HCT116 (cell line): ENCODE data around the gene ALK. TPM values are rescaled to one million over a fixed set of nuclear protein-coding genes. Genes with fewer than 3 reads are reported as not detected.

Source experiments
- ATAC-seq: fragments of 200-7000 bp; cut with Tn5 transposase; 2 replicates; pipeline ENCODE4 v1.9.1; 2020; ENCODE audit warnings: mild to moderate bottlenecking, moderate library complexity
- BruUV-seq: library from RNA; stranded (reverse); fragments of 400-500 nt; replicated peaks from 2 replicates; lab custom pipeline; 2021; lab: Mats Ljungman, UMichigan
- CTCF ChIA-PET: fragments of 300-600 bp; sonication (Branson Sonifier 250); formaldehyde crosslinking; loops from one replicate; lab custom pipeline; 2021; ENCODE audit warnings: antibody characterized with exemption; lab: Charles Lee
- POLR2A ChIA-PET: fragments of 300-600, 350-600 bp; sonication (Branson Sonifier 250); formaldehyde crosslinking; loops from one replicate; lab custom pipeline; 2021; ENCODE audit warnings: antibody characterized with exemption; lab: Charles Lee
- RAD21 ChIA-PET, 2 experiments: fragments of 300-600 bp; sonication (Branson Sonifier 250); formaldehyde crosslinking; loops; one replicate each; lab custom pipeline; 2023; ENCODE audit warnings: low total read pairs in 2 of 2; ENCODE audit not compliant: uncharacterized antibody in 2 of 2, unreplicated experiment in 2 of 2, low non-redundant PET in 1 of 2; lab: Charles Lee
- DNase-seq: peaks from one replicate; pipeline ENCODE4 v3.0.0-alpha.2; 2010; ENCODE audit warnings: low read depth, low spot score
- H2AFZ ChIP-seq: fragments of 200-600 bp; shearing (Covaris generic), sonication (generic); 2 replicates; pipeline ENCODE4 v1.6.1; 2017; ENCODE audit warnings: low read depth, mixed run types, mixed read lengths, antibody characterized with exemption, low read length; ENCODE audit not compliant: poor library complexity, severe bottlenecking
- H3K27ac ChIP-seq: 2 replicates; pipeline ENCODE4 v1.5.1; 2012; ENCODE audit warnings: low read depth, low read length
- H3K27me3 ChIP-seq: fragments of 200-600 bp; sonication (generic); 2 replicates; pipeline ENCODE4 v1.6.1; 2016; ENCODE audit warnings: mixed run types, low read length, mixed read lengths; ENCODE audit not compliant: insufficient read depth
- H3K36me3 ChIP-seq, 2 experiments: fragments of 200-500 bp in 1 of 2; fragments of 200-600 bp in 1 of 2; sonication (Bioruptor generic) in 1 of 2; sonication (generic) in 1 of 2; 2 replicates each; pipeline versions ENCODE4 v1.5.1 to v1.6.1; 2014 to 2016; ENCODE audit warnings: low read length in 2 of 2, inconsistent platforms in 1 of 2, mixed read lengths in 1 of 2, mixed run types in 1 of 2; ENCODE audit not compliant: insufficient read depth in 2 of 2, control insufficient read depth in 1 of 2
- H3K4me1 ChIP-seq, 2 experiments: fragments of 200-600 bp in 1 of 2; sonication (generic) in 1 of 2; 2 replicates each; pipeline versions ENCODE4 v1.5.1 to v1.6.1; 2012 to 2017; ENCODE audit warnings: low read length in 2 of 2, inconsistent platforms in 1 of 2, mild to moderate bottlenecking in 1 of 2, mixed read lengths in 1 of 2, mixed run types in 1 of 2, moderate library complexity in 1 of 2; ENCODE audit not compliant: insufficient read depth in 2 of 2, control insufficient read depth in 1 of 2
- H3K4me2 ChIP-seq: fragments of 200-600 bp; sonication (generic); 2 replicates; pipeline ENCODE4 v1.6.1; 2017; ENCODE audit warnings: mixed run types, low read length, mixed read lengths
- H3K4me3 ChIP-seq, 2 experiments: fragments of 200-600 bp in 1 of 2; sonication (generic) in 1 of 2; replicated peaks in 1 of 2; 2 replicates each; pipeline ENCODE4 v1.5.1; 2011 to 2016; ENCODE audit warnings: low read length in 2 of 2, control low read depth in 1 of 2, low read depth in 1 of 2, mild to moderate bottlenecking in 1 of 2, mixed read lengths in 1 of 2, mixed run types in 1 of 2
- H3K79me2 ChIP-seq: fragments of 200-600 bp; sonication (generic); 2 replicates; pipeline ENCODE4 v1.6.1; 2017; ENCODE audit warnings: mild to moderate bottlenecking, mixed run types, low read length, moderate library complexity, mixed read lengths; ENCODE audit not compliant: insufficient read depth
- H3K9ac ChIP-seq: fragments of 200-600 bp; sonication (generic); 2 replicates; pipeline ENCODE4 v1.6.1; 2016; ENCODE audit warnings: low read length, mixed read lengths
- H3K9me2 ChIP-seq: fragments of 200-600 bp; sonication (generic), shearing (Covaris generic); 2 replicates; pipeline ENCODE4 v1.6.1; 2017; ENCODE audit warnings: mixed run types, mild to moderate bottlenecking, moderate library complexity; ENCODE audit not compliant: insufficient read depth
- H3K9me3 ChIP-seq, 2 experiments: fragments of 200-500 bp in 1 of 2; fragments of 200-600 bp in 1 of 2; sonication (Bioruptor generic) in 1 of 2; sonication (generic) in 1 of 2; 2 replicates each; pipeline ENCODE4 v1.6.1; 2014 to 2017; ENCODE audit warnings: low read length in 2 of 2, mixed read lengths in 2 of 2, inconsistent platforms in 1 of 2, low read depth in 1 of 2, mild to moderate bottlenecking in 1 of 2, mixed run types in 1 of 2, moderate library complexity in 1 of 2; ENCODE audit not compliant: control insufficient read depth in 1 of 2, insufficient read depth in 1 of 2
- H4K20me1 ChIP-seq: fragments of 200-600 bp; sonication (generic), shearing (Covaris generic); 2 replicates; pipeline ENCODE4 v1.6.1; 2017; ENCODE audit warnings: mixed run types, mild to moderate bottlenecking, moderate library complexity; ENCODE audit not compliant: insufficient read depth
- ATF3 ChIP-seq: IDR thresholded peaks from 2 replicates; pipeline ENCODE4 v1.6.1; 2012
- EZH2 ChIP-seq: fragments of 200-600 bp; sonication (generic); IDR thresholded peaks from 2 replicates; pipeline ENCODE4 v1.6.1; 2017; ENCODE audit warnings: antibody characterized with exemption, mixed run types
- EZH2phosphoT487 ChIP-seq: fragments of 200-600 bp; IDR thresholded peaks from 2 replicates; pipeline ENCODE4 v1.6.1; 2018; ENCODE audit warnings: antibody characterized with exemption, borderline replicate concordance
- JUND ChIP-seq: IDR thresholded peaks from 2 replicates; pipeline ENCODE4 v1.6.1; 2012
- MAX ChIP-seq: IDR thresholded peaks from 2 replicates; pipeline ENCODE4 v1.6.1; 2012
- POLR2A ChIP-seq: IDR thresholded peaks from 2 replicates; pipeline ENCODE4 v1.7.0; 2011; ENCODE audit warnings: borderline replicate concordance; ENCODE audit not compliant: insufficient read depth, insufficient read length; ENCODE audit errors: extremely low read depth
- POLR2AphosphoS5 ChIP-seq: IDR thresholded peaks from 2 replicates; pipeline ENCODE4 v1.6.1; 2011; ENCODE audit warnings: mild to moderate bottlenecking, low read depth, low read length, moderate library complexity
- RAD21 ChIP-seq: IDR thresholded peaks from 2 replicates; pipeline ENCODE4 v1.6.1; 2012; ENCODE audit warnings: low read depth, mild to moderate bottlenecking
- SIN3A ChIP-seq: IDR thresholded peaks from 2 replicates; pipeline ENCODE4 v1.6.1; 2012; ENCODE audit warnings: low read depth
- SP1 ChIP-seq: IDR thresholded peaks from 2 replicates; pipeline ENCODE4 v1.6.1; 2012; ENCODE audit warnings: low read depth
- SRF ChIP-seq: IDR thresholded peaks from 2 replicates; pipeline ENCODE4 v1.6.1; 2012; ENCODE audit warnings: low read depth
- TCF7L2 ChIP-seq: IDR thresholded peaks from 2 replicates; pipeline ENCODE4 v1.7.0; 2011; ENCODE audit warnings: borderline replicate concordance, inconsistent platforms; ENCODE audit not compliant: insufficient read depth, insufficient read length; ENCODE audit errors: extremely low read depth
- YY1 ChIP-seq: IDR thresholded peaks from 2 replicates; pipeline ENCODE4 v1.6.1; 2011; ENCODE audit warnings: low read length, low read depth, moderate library complexity, mild to moderate bottlenecking; ENCODE audit not compliant: insufficient replicate concordance; ENCODE audit errors: extremely low read depth
- ZFX ChIP-seq: fragments of 450-650 bp; IDR thresholded peaks from 2 replicates; pipeline ENCODE4 v1.6.1; 2017
- ZNF274 ChIP-seq: fragments of 200-500 bp; sonication (Bioruptor generic); IDR thresholded peaks from 2 replicates; pipeline ENCODE4 v1.6.1; 2014; ENCODE audit warnings: mild to moderate bottlenecking, low read depth, low read length, inconsistent platforms
- intact Hi-C: fragments of 100-400 bp; cut with micrococcal nuclease; formaldehyde crosslinking; loops from 2 replicates; pipeline ENCODE4 v1.10.0; 2022
- total RNA-seq: library from RNA; stranded (reverse); gene quantifications from one replicate; pipeline ENCODE4 v1.2.1, GENCODE V29; 2021; ENCODE audit not compliant: unreplicated experiment
- TF ChIP-seq, protein P1 (sequence below), 3 experiments: fragments of 200-600 bp in 1 of 3; sonication (generic) in 1 of 3; IDR thresholded peaks in 2 of 3; conservative IDR thresholded peaks in 1 of 3; 2 replicates each; pipeline ENCODE4 v1.5.1; 2012 to 2017; ENCODE audit warnings: low read depth in 2 of 3, low read length in 2 of 3, antibody characterized with exemption in 1 of 3, borderline replicate concordance in 1 of 3, control low read depth in 1 of 3, mild to moderate bottlenecking in 1 of 3, mixed read lengths in 1 of 3, mixed run types in 1 of 3, moderate library complexity in 1 of 3; ENCODE audit not compliant: insufficient read depth in 1 of 3

The ALK gene
- total RNA-seq, 1 experiment from 2014 or later: not detected

DNA sequence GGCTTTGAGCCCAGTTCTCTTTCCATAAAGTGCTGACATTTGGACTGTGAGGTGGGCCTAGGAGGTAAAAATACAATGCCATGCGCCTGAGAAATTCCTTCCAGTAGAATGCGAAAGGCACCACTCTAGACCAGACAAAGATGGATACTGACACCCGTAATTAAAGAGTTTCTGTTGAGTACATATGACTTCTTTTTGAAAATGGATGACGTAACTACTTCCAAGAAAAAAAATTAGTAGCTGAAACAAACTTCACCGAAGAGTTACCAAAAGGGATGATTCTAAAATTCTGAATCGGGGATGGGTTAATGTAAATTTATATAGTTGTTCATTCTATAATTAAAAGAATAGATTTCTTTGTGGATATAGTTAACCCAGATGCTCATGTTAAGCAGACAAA lies 146.8 kb downstream of the ALK start:
- no peak for DNase-seq
- Histone ChIP-seq H3K4me1 (no peaks in the 10 kb centered on the region), H3K4me3 (no peak overlapping the region), H3K9ac (no peak overlapping the region)
- CTCF ChIA-PET: no interaction called here
- TF ChIP-seq YY1 (no peak), POLR2A (no peak), SIN3A (no peak), ZNF274 (no peak), ZFX (no peak), EZH2 (no peak), EZH2phosphoT487 (no peak), TCF7L2 (no peak), MAX (no peak), SP1 (no peak), RAD21 (no peak), ATF3 (no peak), POLR2AphosphoS5 (no peak), SRF (no peak), JUND (no peak)
- TF ChIP-seq, protein P1, sequence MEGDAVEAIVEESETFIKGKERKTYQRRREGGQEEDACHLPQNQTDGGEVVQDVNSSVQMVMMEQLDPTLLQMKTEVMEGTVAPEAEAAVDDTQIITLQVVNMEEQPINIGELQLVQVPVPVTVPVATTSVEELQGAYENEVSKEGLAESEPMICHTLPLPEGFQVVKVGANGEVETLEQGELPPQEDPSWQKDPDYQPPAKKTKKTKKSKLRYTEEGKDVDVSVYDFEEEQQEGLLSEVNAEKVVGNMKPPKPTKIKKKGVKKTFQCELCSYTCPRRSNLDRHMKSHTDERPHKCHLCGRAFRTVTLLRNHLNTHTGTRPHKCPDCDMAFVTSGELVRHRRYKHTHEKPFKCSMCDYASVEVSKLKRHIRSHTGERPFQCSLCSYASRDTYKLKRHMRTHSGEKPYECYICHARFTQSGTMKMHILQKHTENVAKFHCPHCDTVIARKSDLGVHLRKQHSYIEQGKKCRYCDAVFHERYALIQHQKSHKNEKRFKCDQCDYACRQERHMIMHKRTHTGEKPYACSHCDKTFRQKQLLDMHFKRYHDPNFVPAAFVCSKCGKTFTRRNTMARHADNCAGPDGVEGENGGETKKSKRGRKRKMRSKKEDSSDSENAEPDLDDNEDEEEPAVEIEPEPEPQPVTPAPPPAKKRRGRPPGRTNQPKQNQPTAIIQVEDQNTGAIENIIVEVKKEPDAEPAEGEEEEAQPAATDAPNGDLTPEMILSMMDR (IDR thresholded peaks at IDR 0.05 in 2 of 3, conservative IDR thresholded peaks at IDR 0.05 in 1 of 3; ENCODE audit: borderline replicate concordance in 1 of 3, insufficient read depth in 1 of 3, low read depth in 2 of 3, low read length in 2 of 3): no peak
- TF ChIP-seq, all 23 proteins: peak for 0
- no TSS peak for BruUV-seq
- Histone ChIP-seq H4K20me1 (no peaks in the 10 kb centered on the region), H3K36me3 (no peaks in the 10 kb centered on the region), H3K27ac (no peak overlapping the region), H3K9me3 (no peaks in the 10 kb centered on the region), H3K9me2 (no peaks in the 10 kb centered on the region), H3K27me3 (peaks cover 57% of the 10 kb centered on the region), H3K79me2 (no peaks in the 10 kb centered on the region), H3K4me2 (no peak overlapping the region), H2AFZ (no peak overlapping the region)
- POLR2A ChIA-PET: no interaction called here
- no peak for ATAC-seq
- RAD21 ChIA-PET: no interaction called here
- intact Hi-C loops: no loop called here
